Body of pancreas (tissue), 4 donors: Measurements from ENCODE around the gene SAMD13. TPM values are rescaled to one million over a fixed set of nuclear protein-coding genes. Genes with fewer than 3 reads are reported as not detected.

Source experiments
- ATAC-seq: fragments of 150-250 bp; one replicate; pipeline ENCODE4 v1.9.1; 2016
- DNase-seq, 4 donors: peaks; one replicate each; pipeline ENCODE4 v3.0.0-alpha.2; 2019
- H3K27ac ChIP-seq, 4 donors: fragments of 200-600 bp; sonication (generic); 1 replicate in 3 of 4; 2 replicates in 1 of 4; pipeline versions ENCODE4 v1.5.1 to v1.6.1; 2016 to 2019; ENCODE audit warnings: mild to moderate bottlenecking in 1 of 4, mixed read lengths in 1 of 4, moderate library complexity in 1 of 4
- H3K27me3 ChIP-seq, 2 donors: fragments of 200-600 bp; sonication (generic); one replicate each; pipeline ENCODE4 v1.6.0; 2016; ENCODE audit warnings: mild to moderate bottlenecking in 1 of 2
- H3K36me3 ChIP-seq, 2 donors: fragments of 200-600 bp; sonication (generic); replicated peaks in 1 of 2; 2 replicates each; pipeline ENCODE4 v1.5.1; 2016; ENCODE audit warnings: low read depth in 2 of 2; ENCODE audit not compliant: insufficient read depth in 1 of 2
- H3K4me1 ChIP-seq: fragments of 200-600 bp; sonication (generic); one replicate; pipeline ENCODE4 v1.6.0; 2016
- H3K4me3 ChIP-seq, 2 donors: fragments of 200-600 bp; sonication (generic); 1 replicate in 1 of 2; 2 replicates in 1 of 2; pipeline ENCODE4 v1.5.1; 2016 to 2019
- H3K9me3 ChIP-seq, 3 donors: fragments of 200-600 bp; sonication (generic); 1 replicate in 2 of 3; 2 replicates in 1 of 3; pipeline ENCODE4 v1.5.1; 2016
- CTCF ChIP-seq, 7 experiments: fragments of 450-650 bp in 4 of 7; fragments of 200-600 bp in 3 of 7; sonication (generic) in 3 of 7; IDR thresholded peaks; one replicate each; pipeline ENCODE4 v1.5.1; 2016 to 2019; ENCODE audit warnings: antibody characterized with exemption in 7 of 7
- POLR2A ChIP-seq, 3 donors: fragments of 450-650 bp; IDR thresholded peaks; one replicate each; pipeline ENCODE4 v1.6.1; 2016; ENCODE audit warnings: antibody characterized with exemption in 3 of 3, mild to moderate bottlenecking in 2 of 3
- WGBS, 2 donors: methylation state at CpG; one replicate each; pipeline ENCODE4 v1.1.5; 2017; 5-methylcytosine and 5-hydroxymethylcytosine counted together
- intact Hi-C: fragments of 100-400 bp; cut with DNase I; formaldehyde crosslinking; loops from one replicate; pipeline ENCODE4 v1.15.1; 2023
- total RNA-seq, 2 donors: library from RNA; depleted of rRNA; stranded (reverse); fragments of >200 nt; gene quantifications; one replicate each; pipeline ENCODE4 v1.1.0, GENCODE V29; 2016

The SAMD13 gene
- total RNA-seq, 2 donors from 2014 or later = 0.66 to 1.3 TPM

- Histone ChIP-seq H3K27ac (no peak overlapping the region), H3K27me3 (no peaks in the 10 kb centered on the region), H3K4me3 (no peak overlapping the region), H3K4me1 (no peaks in the 10 kb centered on the region), H3K36me3 (no peaks in the 10 kb centered on the region), H3K9me3 (no peaks in the 10 kb centered on the region)
- WGBS, 2 donors = 87 to 91% methylated on average over 3 of the region's 3 CpGs
- DNase-seq (no peak), ATAC-seq (no peak)
- intact Hi-C loops = no loop called here
- TF ChIP-seq POLR2A (IDR thresholded peaks at IDR 0.05) (no peak), CTCF (IDR thresholded peaks at IDR 0.05) (no peak)
Observed at GRCh38 chr1:84350550-84350949, 49.0 kb downstream of the SAMD13 start.

- peak overlapping the region in 1 of 4 donors; percentile 3 for H3K27ac ChIP-seq
- no peaks in the 10 kb centered on the region for H3K27me3 ChIP-seq
- ATAC-seq = no peak
- H3K9me3 ChIP-seq = no peaks in the 10 kb centered on the region
- H3K36me3 ChIP-seq = no peaks in the 10 kb centered on the region
- intact Hi-C loops = no loop called here
- WGBS, 2 donors = 55 to 78% methylated on average over 3 of the region's 3 CpGs
- no peak overlapping the region for H3K4me3 ChIP-seq
- no peak for DNase-seq
- no peaks in the 10 kb centered on the region for H3K4me1 ChIP-seq
- TF ChIP-seq CTCF (IDR thresholded peaks at IDR 0.05) = no peak
- no peak for TF ChIP-seq POLR2A (IDR thresholded peaks at IDR 0.05)
Observed at GRCh38 chr1:84352298-84353106, 51.0 kb downstream of the SAMD13 start.

GRCh38 chr1:84353695-84354094, 52.2 kb downstream of the SAMD13 start:
- H3K4me1 ChIP-seq = no peaks in the 10 kb centered on the region
- H3K27me3 ChIP-seq = no peaks in the 10 kb centered on the region
- H3K4me3 ChIP-seq = no peak overlapping the region
- no peaks in the 10 kb centered on the region for H3K9me3 ChIP-seq
- WGBS, 2 donors = 85 to 96% methylated on average over 3 of the region's 3 CpGs
- no peaks in the 10 kb centered on the region for H3K36me3 ChIP-seq
- no peak for DNase-seq
- no peak for ATAC-seq
- intact Hi-C loops = no loop called here
- H3K27ac ChIP-seq = no peak overlapping the region
- TF ChIP-seq CTCF (IDR thresholded peaks at IDR 0.05) = no peak

GRCh38 chr1:84355556-84355955, 54.0 kb downstream of the SAMD13 start:
- intact Hi-C loops = no loop called here

More at GRCh38 chr1:84355556-84355955, 54.0 kb downstream of the SAMD13 start:
- TF ChIP-seq CTCF (IDR thresholded peaks at IDR 0.05) (no peak), POLR2A (IDR thresholded peaks at IDR 0.05) (no peak)
- H3K4me1 ChIP-seq = no peaks in the 10 kb centered on the region
- ATAC-seq (no peak), DNase-seq (no peak)
- H3K36me3 ChIP-seq = no peaks in the 10 kb centered on the region
- H3K9me3 ChIP-seq = no peaks in the 10 kb centered on the region
- H3K27me3 ChIP-seq = no peaks in the 10 kb centered on the region
- no peak overlapping the region for H3K4me3 ChIP-seq
- no peak overlapping the region for H3K27ac ChIP-seq
- 79 to 87% methylated on average over 3 of the region's 3 CpGs for WGBS, 2 donors
